HG02852 (cell line): Measurements from ENCODE around the gene ARL17B.
"Not testable (repeated sequence)": the region's sequence is repeated elsewhere in the genome, so short reads cannot be mapped to it uniquely, and the experiment has no call there.

Experiments used
- ATAC-seq: cut with Tn5 transposase; IDR thresholded peaks from one replicate; pipeline ENCODE4 v1.9.1; 2021; ENCODE audit warnings: mild to moderate bottlenecking, moderate library complexity; ENCODE audit not compliant: unreplicated experiment

ARL17B gene

DNA sequence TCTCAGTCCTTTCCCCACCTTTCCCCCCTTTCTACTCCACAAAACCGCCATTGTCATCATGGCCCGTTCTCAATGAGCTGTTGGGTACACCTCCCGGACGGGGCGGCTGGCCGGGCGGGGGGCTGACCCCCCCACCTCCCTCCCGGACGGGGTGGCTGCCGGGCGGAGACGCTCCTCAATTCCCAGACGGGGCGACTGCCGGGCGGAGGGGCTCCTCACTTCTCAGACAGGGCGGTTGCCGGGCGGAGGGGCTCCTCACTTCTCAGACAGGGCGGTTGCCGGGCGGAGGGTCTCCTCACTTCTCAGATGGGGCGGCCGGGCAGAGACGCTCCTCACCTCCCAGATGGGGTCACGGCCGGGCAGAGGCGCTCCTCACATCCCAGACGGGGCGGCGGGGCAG is 108.8 kb downstream of the ARL17B start:
- not testable (repeated sequence) for ATAC-seq

DNA sequence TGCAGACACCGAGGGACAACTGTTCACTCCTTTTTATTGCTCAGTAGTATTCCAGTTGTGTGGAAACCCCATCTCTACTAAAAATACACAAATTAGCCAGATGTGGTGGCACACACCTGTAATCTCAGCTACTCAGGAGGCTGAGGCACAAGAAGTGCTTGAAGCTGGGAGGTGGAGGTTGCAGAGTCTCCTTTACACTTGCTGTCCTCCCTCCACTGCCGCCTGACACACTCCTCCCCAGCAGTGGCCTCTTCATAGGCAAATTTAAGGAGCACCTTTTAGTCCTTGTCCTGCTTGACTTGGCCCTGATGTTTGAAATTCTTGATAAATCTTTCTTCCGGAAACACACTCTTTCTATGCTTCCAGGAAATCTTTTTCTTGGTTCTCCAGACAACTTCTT is 112.4 kb downstream of the ARL17B start:
- not testable (repeated sequence) for ATAC-seq

DNA sequence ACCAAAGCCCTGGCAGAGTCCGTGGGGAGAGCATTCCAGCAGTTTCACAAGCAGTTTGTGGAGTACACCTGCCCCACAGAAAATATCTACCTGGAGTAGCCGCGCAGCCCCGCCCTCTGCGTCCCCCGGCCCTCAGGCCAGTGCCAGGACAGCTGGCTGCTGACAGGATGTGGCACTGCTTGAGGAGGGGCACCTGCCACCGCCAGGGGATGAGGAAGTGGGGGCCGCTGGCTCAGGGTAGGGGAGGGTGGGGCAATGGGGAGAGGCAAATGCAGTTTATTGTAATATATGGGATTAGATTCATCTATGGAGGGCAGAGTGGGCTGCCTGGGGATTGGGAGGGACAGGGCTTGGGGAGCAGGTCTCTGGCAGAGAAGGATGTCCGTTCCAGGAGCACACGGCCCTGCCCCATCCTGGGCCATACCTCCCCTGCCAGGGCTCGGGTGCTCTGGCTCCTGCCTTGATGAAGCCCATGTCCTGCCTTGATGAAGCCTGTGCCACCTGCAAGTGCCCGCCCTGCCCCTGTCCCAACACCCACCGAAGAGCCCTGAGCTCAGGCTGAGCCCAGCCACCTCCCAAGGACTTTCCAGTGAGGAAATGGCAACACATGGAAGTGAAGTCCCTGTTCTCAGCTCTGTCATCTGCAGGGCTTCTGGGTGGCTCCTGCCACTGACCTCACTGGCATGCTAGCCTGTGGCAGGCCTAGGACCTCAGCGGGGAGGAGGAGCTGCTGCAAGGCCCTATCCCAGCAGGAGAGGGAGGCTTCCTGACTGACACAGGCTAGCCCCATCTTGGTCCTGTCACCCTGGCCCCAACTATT is 116.4 kb downstream of the ARL17B start:
- not testable (repeated sequence) for ATAC-seq

DNA sequence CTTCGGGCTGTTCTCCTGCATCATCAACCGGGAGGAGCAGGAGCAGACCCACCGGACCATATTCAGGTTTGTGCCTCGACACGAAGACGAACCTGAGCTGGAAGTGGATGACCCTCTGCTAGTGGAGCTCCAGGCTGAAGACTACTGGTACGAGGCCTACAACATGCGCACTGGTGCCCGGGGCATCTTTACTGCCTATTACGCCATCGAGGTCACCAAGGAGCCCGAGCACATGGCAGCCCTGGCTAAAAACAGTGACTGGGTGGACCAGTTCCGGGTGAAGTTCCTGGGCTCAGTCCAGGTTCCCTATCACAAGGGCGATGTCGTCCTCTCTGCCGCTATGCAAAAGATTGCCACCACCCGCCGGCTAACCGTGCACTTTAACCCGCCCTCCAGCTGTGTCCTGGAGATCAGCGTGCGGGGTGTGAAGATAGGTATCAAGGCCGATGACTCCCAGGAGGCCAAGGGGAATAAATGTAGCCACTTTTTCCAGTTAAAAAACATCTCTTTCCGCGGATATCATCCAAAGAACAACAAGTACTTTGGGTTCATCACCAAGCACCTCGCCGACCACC is 117.1 kb downstream of the ARL17B start:
- not testable (repeated sequence) for ATAC-seq

DNA sequence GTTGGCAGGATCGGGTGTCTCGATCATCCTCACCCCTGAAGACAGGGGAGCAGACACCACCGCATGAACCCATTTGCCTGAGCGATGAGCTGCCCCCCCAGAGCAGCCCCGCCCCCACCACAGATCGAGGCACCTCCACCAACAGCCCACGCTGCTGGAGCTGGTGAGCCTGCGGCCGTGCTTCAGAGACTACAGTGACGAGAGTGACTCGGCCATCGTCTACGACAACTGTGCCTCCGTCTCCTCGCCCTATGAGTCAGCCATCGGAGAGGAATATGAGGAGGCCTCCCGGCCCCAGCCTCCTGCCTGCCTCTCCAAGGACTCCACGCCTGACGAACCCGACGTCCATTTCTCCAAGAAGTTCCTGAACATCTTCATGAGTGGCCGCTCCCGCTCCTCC is 117.6 kb downstream of the ARL17B start:
- ATAC-seq = not testable (repeated sequence)

DNA sequence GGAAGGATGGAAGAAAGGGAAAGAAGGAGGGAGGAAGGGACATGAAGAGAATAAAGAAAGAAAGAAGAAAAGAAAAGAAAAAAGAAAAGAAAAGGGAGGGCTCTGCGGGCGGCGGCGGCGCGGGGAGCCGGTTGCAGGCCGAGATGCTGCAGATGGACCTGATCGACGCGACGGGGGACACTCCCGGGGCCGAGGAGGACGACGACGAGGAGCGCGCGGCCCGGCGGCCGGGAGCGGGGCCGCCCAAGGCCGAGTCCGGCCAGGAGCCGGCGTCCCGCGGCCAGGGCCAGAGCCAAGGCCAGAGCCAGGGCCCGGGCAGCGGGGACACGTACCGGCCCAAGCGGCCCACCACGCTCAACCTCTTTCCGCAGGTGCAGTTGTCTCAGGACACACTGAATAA is 118.1 kb downstream of the ARL17B start:
- not testable (repeated sequence) for ATAC-seq

DNA sequence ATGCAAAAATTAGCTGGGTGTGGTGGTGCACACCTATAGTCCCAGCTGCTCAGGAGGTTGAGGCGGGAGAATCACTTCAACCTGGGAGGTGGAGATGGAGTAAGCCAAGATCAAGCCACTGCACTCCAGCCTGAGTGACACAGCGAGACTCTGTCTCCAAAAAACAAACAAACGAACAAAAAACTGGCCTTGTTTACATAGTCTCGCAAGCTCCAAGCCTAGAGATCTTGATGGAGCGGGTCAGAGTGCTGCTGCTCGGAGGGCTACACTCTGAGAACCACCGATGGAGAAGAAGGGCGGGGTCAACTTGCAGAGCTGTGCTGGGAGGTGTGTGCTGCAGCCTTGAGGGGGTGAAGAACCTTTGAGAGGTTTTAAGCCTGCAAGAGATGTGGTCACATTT is 130.2 kb downstream of the ARL17B start:
- not testable (repeated sequence) for ATAC-seq

DNA sequence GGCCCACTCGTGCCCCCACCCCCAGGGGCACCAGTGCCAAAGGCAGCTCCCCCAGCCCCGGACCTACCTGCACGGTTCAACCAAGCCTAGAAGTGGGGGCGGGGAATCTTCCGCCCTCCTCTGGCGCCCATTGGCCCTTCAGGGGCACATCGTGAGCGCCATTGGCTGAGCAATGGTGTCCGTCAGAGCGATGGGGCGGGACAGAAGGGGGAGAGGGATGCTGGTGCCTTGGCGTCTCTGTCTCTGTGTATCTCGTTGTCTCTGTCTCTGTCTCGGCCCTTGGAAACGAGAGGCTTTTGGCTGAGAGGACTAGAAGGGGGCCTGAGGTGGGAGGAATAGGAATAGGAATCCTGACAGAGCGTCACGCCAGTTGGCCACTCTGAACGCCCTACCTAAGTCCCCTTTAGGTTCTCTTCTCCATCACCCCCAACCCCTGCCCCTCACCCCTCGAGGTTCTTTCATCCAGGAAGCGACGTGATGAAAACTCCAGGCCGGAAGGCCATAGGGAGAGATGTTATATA is 136.2 kb downstream of the ARL17B start:
- ATAC-seq = peak; percentile 99

DNA sequence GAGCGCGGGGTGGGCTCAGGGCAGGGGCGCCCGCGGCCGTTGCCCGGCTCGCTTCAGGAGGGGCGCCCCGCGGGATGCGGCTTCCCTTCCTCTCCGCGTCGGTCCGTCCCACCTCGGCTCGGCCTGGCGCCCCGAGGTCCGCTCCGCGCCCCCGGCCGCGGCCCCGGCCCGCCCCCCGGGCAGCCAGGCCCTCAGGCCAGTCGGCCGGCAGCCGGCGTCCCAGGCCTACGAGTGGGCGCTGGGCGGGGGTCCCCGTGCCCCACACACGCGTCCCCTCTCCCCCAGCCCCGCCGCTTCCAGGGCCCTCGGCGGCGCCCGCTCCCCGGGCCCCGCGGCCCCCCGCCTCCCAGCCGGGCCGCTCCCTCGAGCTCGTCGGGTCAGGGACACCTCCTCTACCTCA is 136.7 kb downstream of the ARL17B start:
- peak; percentile 45 for ATAC-seq
